Testis (tissue), 3 donors: ENCODE data around the gene VN1R5. TPM values are rescaled to one million over a fixed set of nuclear protein-coding genes. Genes with fewer than 3 reads are reported as not detected.

Source experiments
- DNase-seq: peaks from one replicate; pipeline ENCODE4 v3.0.0-alpha.2; 2019
- H3K27ac ChIP-seq, 2 donors: fragments of 200-600 bp; sonication (generic); one replicate each; pipeline ENCODE4 v1.5.1; 2019
- H3K27me3 ChIP-seq: fragments of 200-600 bp; sonication (generic); one replicate; pipeline ENCODE4 v1.5.1; 2019
- H3K36me3 ChIP-seq: fragments of 200-600 bp; sonication (generic); one replicate; pipeline ENCODE4 v1.5.1; 2017; ENCODE audit warnings: low read depth; ENCODE audit errors: missing control alignments
- H3K4me1 ChIP-seq: fragments of 200-600 bp; sonication (generic); one replicate; pipeline ENCODE4 v1.5.1; 2019
- H3K4me3 ChIP-seq, 2 donors: fragments of 200-600 bp; sonication (generic); one replicate each; pipeline ENCODE4 v1.5.1; 2017 to 2019
- H3K9me3 ChIP-seq: fragments of 200-600 bp; sonication (generic); one replicate; pipeline ENCODE4 v1.5.1; 2017
- POLR2A ChIP-seq: fragments of 450-650 bp; IDR thresholded peaks from one replicate; pipeline ENCODE4 v1.6.1; 2017; ENCODE audit warnings: antibody characterized with exemption, mild to moderate bottlenecking, moderate library complexity
- WGBS, 2 donors: methylation state at CpG; one replicate each; pipeline ENCODE4 v1.1.5; 2018; 5-methylcytosine and 5-hydroxymethylcytosine counted together
- intact Hi-C: fragments of 100-400 bp; cut with DNase I; formaldehyde crosslinking; loops from one replicate; pipeline ENCODE4 v1.15.1; 2023; ENCODE audit warnings: low total_unique reads
- polyA plus RNA-seq: library from polyadenylated mRNA; stranded (reverse); fragments of 350-450 nt; fragmentation: Illumina TruSeq; extraction: RNeasy Lipid Tissue Mini Kit (QIAGEN cat#74804); gene quantifications from one replicate; pipeline ENCODE4 v1.2.3, GENCODE V29; 2014; ENCODE audit warnings: low read depth, low replicate concordance; ENCODE audit not compliant: insufficient read depth
- total RNA-seq, 2 donors: library from RNA; depleted of rRNA; stranded (reverse); fragments of >200 nt; gene quantifications; one replicate each; pipeline ENCODE4 v1.2.3, GENCODE V29; 2016
- TF ChIP-seq, protein P1 (sequence below), 3 experiments: fragments of 450-650 bp in 2 of 3; fragments of 200-600 bp in 1 of 3; sonication (generic) in 1 of 3; IDR thresholded peaks; one replicate each; pipeline ENCODE4 v1.5.1; 2016 to 2019; ENCODE audit warnings: antibody characterized with exemption in 3 of 3, mild to moderate bottlenecking in 2 of 3, moderate library complexity in 1 of 3

The VN1R5 gene
- total and polyA plus RNA-seq, 3 donors from 2014 or later: not detected

DNA sequence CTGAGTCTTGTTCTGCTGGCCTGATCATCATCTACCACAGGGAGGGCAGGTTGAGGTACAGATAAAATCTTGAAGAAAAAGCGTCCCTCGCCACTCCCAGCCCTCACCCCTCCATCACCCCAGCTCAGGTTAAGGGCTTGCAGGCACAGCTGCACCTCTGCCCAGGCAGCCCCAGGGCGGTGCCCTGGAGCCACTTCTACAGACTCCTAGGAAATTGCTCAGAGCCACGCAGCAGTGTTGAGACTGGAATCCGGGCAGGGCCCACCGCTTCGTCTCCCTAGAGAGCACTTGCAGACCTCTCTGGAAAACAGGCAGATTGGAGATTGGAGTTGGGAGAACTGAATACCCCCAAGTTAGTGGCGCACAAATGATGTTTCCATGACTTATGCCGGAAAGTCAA, 35.3 kb downstream of the VN1R5 start:
- WGBS, 2 donors: 49 to 86% methylated on average over 9 of the region's 9 CpGs
- intact Hi-C loops: no loop called here

DNA sequence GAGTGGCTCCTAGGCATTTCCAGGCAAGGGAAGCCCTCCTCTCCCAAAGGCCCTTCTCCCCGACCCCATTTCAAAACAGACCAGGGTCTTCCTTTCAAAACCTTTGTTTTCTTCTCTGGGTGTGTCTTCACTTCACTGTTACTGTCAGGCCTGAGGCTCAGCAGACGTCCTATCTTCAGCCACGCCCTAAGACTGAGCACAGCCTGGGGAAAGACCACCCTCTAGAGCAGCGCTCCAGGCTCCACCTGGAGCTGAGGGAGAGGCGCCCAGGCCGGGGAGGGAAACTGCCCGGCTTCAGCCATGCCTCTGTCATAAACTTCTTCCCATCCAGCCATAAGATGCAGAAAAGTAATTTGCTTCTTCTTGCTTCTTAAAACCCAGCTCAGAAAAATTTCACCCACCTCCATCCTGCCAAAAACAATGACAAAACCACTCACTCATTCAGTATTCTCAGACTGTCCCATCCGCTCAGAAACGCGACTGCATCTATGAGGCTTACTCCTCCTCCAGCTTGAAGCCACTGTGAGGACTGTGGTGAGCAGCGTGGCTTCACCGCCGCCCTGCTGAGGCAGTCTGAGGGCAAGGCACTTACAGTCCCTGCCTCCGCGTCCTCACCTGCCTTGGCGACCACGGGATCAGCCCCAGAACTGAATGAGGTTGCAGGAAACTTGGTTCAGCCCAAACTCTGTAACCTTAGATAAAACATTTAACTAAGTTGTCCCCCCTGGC, 36.1 kb downstream of the VN1R5 start:
- Histone ChIP-seq H3K9me3 (no peaks in the 10 kb centered on the region), H3K4me3 (no peak overlapping the region), H3K27me3 (no peaks in the 10 kb centered on the region), H3K4me1 (no peaks in the 10 kb centered on the region), H3K27ac (no peak overlapping the region), H3K36me3 (no peaks in the 10 kb centered on the region)
- 75 to 76% methylated on average over 16 to 17 of the region's 17 CpGs for WGBS, 2 donors
- TF ChIP-seq POLR2A: no peak
- TF ChIP-seq, protein P1, sequence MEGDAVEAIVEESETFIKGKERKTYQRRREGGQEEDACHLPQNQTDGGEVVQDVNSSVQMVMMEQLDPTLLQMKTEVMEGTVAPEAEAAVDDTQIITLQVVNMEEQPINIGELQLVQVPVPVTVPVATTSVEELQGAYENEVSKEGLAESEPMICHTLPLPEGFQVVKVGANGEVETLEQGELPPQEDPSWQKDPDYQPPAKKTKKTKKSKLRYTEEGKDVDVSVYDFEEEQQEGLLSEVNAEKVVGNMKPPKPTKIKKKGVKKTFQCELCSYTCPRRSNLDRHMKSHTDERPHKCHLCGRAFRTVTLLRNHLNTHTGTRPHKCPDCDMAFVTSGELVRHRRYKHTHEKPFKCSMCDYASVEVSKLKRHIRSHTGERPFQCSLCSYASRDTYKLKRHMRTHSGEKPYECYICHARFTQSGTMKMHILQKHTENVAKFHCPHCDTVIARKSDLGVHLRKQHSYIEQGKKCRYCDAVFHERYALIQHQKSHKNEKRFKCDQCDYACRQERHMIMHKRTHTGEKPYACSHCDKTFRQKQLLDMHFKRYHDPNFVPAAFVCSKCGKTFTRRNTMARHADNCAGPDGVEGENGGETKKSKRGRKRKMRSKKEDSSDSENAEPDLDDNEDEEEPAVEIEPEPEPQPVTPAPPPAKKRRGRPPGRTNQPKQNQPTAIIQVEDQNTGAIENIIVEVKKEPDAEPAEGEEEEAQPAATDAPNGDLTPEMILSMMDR (IDR thresholded peaks at IDR 0.05): no peak
- DNase-seq: peak; percentile 12
- intact Hi-C loops: no loop called here

More for the DNA sequence above, 35.3 kb downstream of the VN1R5 start:
- peak overlapping the region in 1 of 2 donors; percentile 35 for H3K4me3 ChIP-seq
- no peak overlapping the region for H3K27ac ChIP-seq
- H3K27me3 ChIP-seq: no peaks in the 10 kb centered on the region
- TF ChIP-seq, protein P1 (IDR thresholded peaks at IDR 0.05): no peak
- TF ChIP-seq POLR2A: no peak
- no peaks in the 10 kb centered on the region for H3K9me3 ChIP-seq
- H3K4me1 ChIP-seq: no peaks in the 10 kb centered on the region
- peak; percentile 12 for DNase-seq
- no peaks in the 10 kb centered on the region for H3K36me3 ChIP-seq

DNA sequence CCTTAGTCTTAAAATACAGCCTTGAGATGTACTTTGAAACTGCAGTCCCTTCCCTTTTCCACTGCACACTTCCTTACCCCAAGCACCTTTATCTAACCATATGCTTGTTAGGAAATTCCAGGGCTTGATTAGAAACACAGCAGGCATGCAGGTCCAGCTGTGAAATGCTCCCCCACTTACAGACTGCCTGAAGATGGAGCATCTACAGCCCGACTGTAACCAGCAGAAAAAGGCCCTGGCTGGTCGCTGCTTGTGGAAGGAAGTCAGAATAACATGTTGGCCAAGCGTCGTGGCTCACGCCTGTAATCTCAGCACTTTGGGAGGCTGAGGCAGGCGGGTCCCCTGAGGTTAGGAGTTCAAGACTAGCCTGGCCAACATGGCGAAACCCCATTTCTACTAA, 37.2 kb downstream of the VN1R5 start:
- H3K27ac ChIP-seq: no peak overlapping the region
- no peak overlapping the region for H3K4me3 ChIP-seq
- no peak for DNase-seq
- no peak for TF ChIP-seq POLR2A
- TF ChIP-seq, protein P1 (IDR thresholded peaks at IDR 0.05): no peak
- no peaks in the 10 kb centered on the region for H3K36me3 ChIP-seq
- H3K4me1 ChIP-seq: no peaks in the 10 kb centered on the region
- no peaks in the 10 kb centered on the region for H3K9me3 ChIP-seq
- WGBS, 2 donors: 47 to 55% methylated on average over 3 to 7 of the region's 7 CpGs
- H3K27me3 ChIP-seq: no peaks in the 10 kb centered on the region
- intact Hi-C loops: no loop called here

DNA sequence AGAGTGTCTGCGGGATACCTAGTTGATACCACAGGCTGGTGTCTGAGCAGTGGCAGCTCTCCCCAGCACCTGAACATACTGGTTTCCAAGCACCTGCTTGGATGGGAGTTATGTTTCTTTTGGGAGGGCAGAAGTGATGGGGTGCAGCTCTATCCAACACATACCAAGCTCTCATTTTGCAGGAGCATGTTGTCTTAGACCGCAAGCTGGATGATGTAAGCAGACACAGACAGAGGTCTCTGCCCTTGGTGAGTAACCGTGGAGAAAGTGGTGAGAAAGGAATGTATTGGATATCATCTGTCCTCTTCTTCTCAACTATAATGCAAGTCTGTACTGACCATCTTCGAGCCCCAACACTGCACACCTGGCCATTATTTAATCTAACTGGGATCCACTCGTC, 38.4 kb downstream of the VN1R5 start:
- H3K4me1 ChIP-seq: no peaks in the 10 kb centered on the region
- H3K36me3 ChIP-seq: no peaks in the 10 kb centered on the region
- no peaks in the 10 kb centered on the region for H3K27me3 ChIP-seq
- no peak for TF ChIP-seq POLR2A
- TF ChIP-seq, protein P1 (IDR thresholded peaks at IDR 0.05): no peak
- 87 to 89% methylated on average over 5 of the region's 5 CpGs for WGBS, 2 donors
- no peaks in the 10 kb centered on the region for H3K9me3 ChIP-seq
- DNase-seq: peak; percentile 9
- H3K27ac ChIP-seq: no peak overlapping the region
- no peak overlapping the region for H3K4me3 ChIP-seq
- intact Hi-C loops: no loop called here

DNA sequence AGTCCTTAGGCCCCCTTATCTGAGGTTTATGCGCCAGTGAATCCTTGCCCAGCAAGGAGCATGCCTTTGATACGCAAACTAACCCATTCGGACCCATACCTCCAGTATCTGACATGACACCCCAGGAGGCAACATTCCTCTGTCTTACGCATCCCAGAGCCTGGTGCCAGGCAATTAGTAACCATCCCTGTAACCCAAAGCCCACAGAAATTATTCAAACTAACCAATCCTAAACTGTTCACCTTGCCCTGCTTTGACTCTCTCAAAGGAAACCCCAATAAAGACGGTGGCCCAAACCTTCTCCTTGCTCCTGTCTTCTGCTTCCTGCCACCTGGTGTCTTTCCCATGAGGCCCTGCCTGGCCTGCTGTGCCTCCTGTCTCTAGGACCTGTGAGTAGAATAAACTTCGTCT, 39.4 kb downstream of the VN1R5 start:
- intact Hi-C loops: no loop called here

More for the DNA sequence above, 39.4 kb downstream of the VN1R5 start:
- Histone ChIP-seq H3K4me1 (no peaks in the 10 kb centered on the region), H3K4me3 (no peak overlapping the region), H3K36me3 (no peaks in the 10 kb centered on the region), H3K9me3 (no peaks in the 10 kb centered on the region), H3K27me3 (no peaks in the 10 kb centered on the region), H3K27ac (no peak overlapping the region)
- DNase-seq: peak; percentile 3
- TF ChIP-seq POLR2A: no peak
- TF ChIP-seq, protein P1 (IDR thresholded peaks at IDR 0.05): no peak
- 67 to 71% methylated on average over 6 of the region's 6 CpGs for WGBS, 2 donors
